GM18873 (cell line): ENCODE data around the gene DYNC1LI1.
A peak's percentile ranks its signal among the peaks of the same experiment; 100 is the strongest.

Experiments used
- ATAC-seq: cut with Tn5 transposase; IDR thresholded peaks from one replicate; pipeline ENCODE4 v1.9.1; 2021; ENCODE audit warnings: mild to moderate bottlenecking, moderate library complexity, moderate number of reproducible peaks; ENCODE audit not compliant: unreplicated experiment, low FRiP score

The DYNC1LI1 gene

GRCh38 chr3:32570421-32571191 lies at the start of gene DYNC1LI1:
TSS of gene DYNC1LI1 (minus strand) at chr3:32570858. CDS start at chr3:32570770, 88 bp downstream.
- peak; percentile 80 for ATAC-seq

GRCh38 chr3:32619395-32619794 lies 48.7 kb upstream of the DYNC1LI1 start:
- no peak for ATAC-seq

- ATAC-seq = no peak
These were observed 45.8 kb upstream of the DYNC1LI1 start for GRCh38 chr3:32616267-32616962.

- no peak for ATAC-seq
These were observed 44.3 kb upstream of the DYNC1LI1 start for GRCh38 chr3:32614956-32615355.

GRCh38 chr3:32613183-32613582 lies 42.5 kb upstream of the DYNC1LI1 start:
- ATAC-seq = no peak

- ATAC-seq = no peak
These were observed 41.9 kb upstream of the DYNC1LI1 start for GRCh38 chr3:32612547-32612946.

GRCh38 chr3:32607522-32607921 lies 36.9 kb upstream of the DYNC1LI1 start:
- ATAC-seq = no peak

GRCh38 chr3:32606960-32607359 lies 36.3 kb upstream of the DYNC1LI1 start:
- no peak for ATAC-seq

- no peak for ATAC-seq
These were observed 35.6 kb upstream of the DYNC1LI1 start for GRCh38 chr3:32606277-32606676.

- no peak for ATAC-seq
These were observed 32.4 kb upstream of the DYNC1LI1 start for GRCh38 chr3:32603064-32603463.

- ATAC-seq = no peak
These were observed 31.5 kb upstream of the DYNC1LI1 start for GRCh38 chr3:32602206-32602605.

- no peak for ATAC-seq
These were observed 31.1 kb upstream of the DYNC1LI1 start for GRCh38 chr3:32601722-32602121.

GRCh38 chr3:32597656-32598055 lies 27.0 kb upstream of the DYNC1LI1 start:
- ATAC-seq = no peak

GRCh38 chr3:32596909-32597369 lies 26.3 kb upstream of the DYNC1LI1 start:
- ATAC-seq = no peak

- ATAC-seq = no peak
These were observed 25.7 kb upstream of the DYNC1LI1 start for GRCh38 chr3:32596282-32596908.

GRCh38 chr3:32595323-32595722 lies 24.7 kb upstream of the DYNC1LI1 start:
- no peak for ATAC-seq

GRCh38 chr3:32593903-32594525 lies 23.4 kb upstream of the DYNC1LI1 start:
- no peak for ATAC-seq

GRCh38 chr3:32592696-32593353 lies 22.2 kb upstream of the DYNC1LI1 start:
- ATAC-seq = no peak

- no peak for ATAC-seq
These were observed 21.4 kb upstream of the DYNC1LI1 start for GRCh38 chr3:32592011-32592410.

GRCh38 chr3:32591186-32591585 lies 20.5 kb upstream of the DYNC1LI1 start:
- no peak for ATAC-seq
